SK-N-SH (cell line): Measurements from ENCODE around the gene FAM9A.

ENCODE experiments used
- CTCF ChIP-seq: fragments of 200-600 bp; sonication (generic); IDR thresholded peaks from 2 replicates; pipeline ENCODE4 v1.6.1; 2017; ENCODE audit warnings: antibody characterized with exemption, mild to moderate bottlenecking, moderate library complexity
- EZH2phosphoT487 ChIP-seq: fragments of 200-600 bp; sonication (generic); IDR thresholded peaks from 2 replicates; pipeline ENCODE4 v1.6.1; 2017; ENCODE audit warnings: low read depth, mixed run types, mild to moderate bottlenecking, antibody characterized with exemption, moderate library complexity, borderline replicate concordance
- FOXM1 ChIP-seq: IDR thresholded peaks from 2 replicates; pipeline ENCODE4 v1.4.0; 2012; ENCODE audit warnings: low read depth, mild to moderate bottlenecking
- GATA2 ChIP-seq: sonication (generic); formaldehyde crosslinking; IDR thresholded peaks from 2 replicates; pipeline ENCODE4 v1.5.0; 2020; ENCODE audit warnings: mild to moderate bottlenecking, missing genetic modification reagents
- MAX ChIP-seq: IDR thresholded peaks from 2 replicates; pipeline ENCODE4 v1.4.0; 2012; ENCODE audit warnings: low read depth
- NFIC ChIP-seq: IDR thresholded peaks from 2 replicates; pipeline ENCODE4 v1.4.0; 2012; ENCODE audit warnings: borderline replicate concordance
- POLR2AphosphoS5 ChIP-seq: IDR thresholded peaks from 2 replicates; pipeline ENCODE4 v1.6.1; 2012; ENCODE audit warnings: low read depth, low read length
- RAD21 ChIP-seq: IDR thresholded peaks from 2 replicates; pipeline ENCODE4 v1.6.1; 2012; ENCODE audit warnings: mild to moderate bottlenecking, low read length
- RCOR1 ChIP-seq: fragments of 150-350 bp; IDR thresholded peaks from 2 replicates; pipeline ENCODE4 v1.6.1; 2017; ENCODE audit warnings: antibody characterized with exemption, low read length
- TAF1 ChIP-seq: IDR thresholded peaks from 2 replicates; pipeline ENCODE4 v1.6.1; 2012; ENCODE audit warnings: low read depth, mild to moderate bottlenecking, low read length, moderate library complexity, borderline replicate concordance

GRCh38 chrX:8848911-8849310 is 47.7 kb upstream of the FAM9A start:
- TF ChIP-seq RCOR1 (no peak), CTCF (no peak), TAF1 (no peak), RAD21 (no peak), POLR2AphosphoS5 (no peak), GATA2 (CRISPR knock-in tag) (no peak), NFIC (no peak), FOXM1 (no peak), MAX (no peak), EZH2phosphoT487 (no peak)
